NCI-H345 treated with DMSO at 0.1 percent for 48 hours (cell line): ENCODE data around the gene RDH5.

ENCODE experiments used
- DNase-seq: peaks from one replicate; lab custom pipeline; 2025; ENCODE audit not compliant: unreplicated experiment; lab: John Stamatoyannopoulos, UW

The RDH5 gene

GRCh38 chr12:55711786-55712553 lies 8.2 kb upstream of the RDH5 start:
- DNase-seq: no peak

- DNase-seq: no peak
These were observed 7.3 kb upstream of the RDH5 start for GRCh38 chr12:55712700-55713415.

GRCh38 chr12:55713721-55714120 lies 6.5 kb upstream of the RDH5 start:
- no peak for DNase-seq

GRCh38 chr12:55715169-55715764 lies 4.9 kb upstream of the RDH5 start:
- no peak for DNase-seq

GRCh38 chr12:55715833-55716581 lies 4.2 kb upstream of the RDH5 start, which contains the start of gene BLOC1S1:
TSS of gene BLOC1S1 (plus strand) at chr12:55716046. CDS start at chr12:55716052, 6 bp downstream.
- peak; percentile 86 for DNase-seq

GRCh38 chr12:55716582-55716957 lies 3.6 kb upstream of the RDH5 start:
- no peak for DNase-seq

- no peak for DNase-seq
These were observed 2.9 kb upstream of the RDH5 start for GRCh38 chr12:55717011-55718007.

GRCh38 chr12:55718015-55718414 lies 2.2 kb upstream of the RDH5 start:
- no peak for DNase-seq

- no peak for DNase-seq
These were observed 1.4 kb upstream of the RDH5 start for GRCh38 chr12:55718624-55719275.

GRCh38 chr12:55719371-55719770 lies 822 bp upstream of the RDH5 start:
- no peak for DNase-seq

GRCh38 chr12:55720894-55721444 lies 776 bp downstream of the RDH5 start:
- no peak for DNase-seq

- no peak for DNase-seq
These were observed 1.5 kb downstream of the RDH5 start for GRCh38 chr12:55721601-55722213.

- no peak for DNase-seq
These were observed 2.8 kb downstream of the RDH5 start for GRCh38 chr12:55722948-55723347.

- DNase-seq: no peak
These were observed 3.5 kb downstream of the RDH5 start for GRCh38 chr12:55723516-55724225.

- DNase-seq: peak; percentile 9
These were observed 4.2 kb downstream of the RDH5 start for GRCh38 chr12:55724226-55724939.

- no peak for DNase-seq
These were observed 4.7 kb downstream of the RDH5 start for GRCh38 chr12:55724940-55725309.

- DNase-seq: no peak
These were observed 5.4 kb downstream of the RDH5 start for GRCh38 chr12:55725556-55725955.

GRCh38 chr12:55726971-55727370 lies 6.8 kb downstream of the RDH5 start:
- DNase-seq: no peak
